Thyroid gland (tissue), 4 donors: Measurements from ENCODE around the gene PTCHD4. TPM values are rescaled to one million over a fixed set of nuclear protein-coding genes. Genes with fewer than 3 reads are reported as not detected.

Experiments used
- DNase-seq, 2 donors: peaks; one replicate each; pipeline ENCODE4 v3.0.0-alpha.2; 2019
- H3K27ac ChIP-seq, 3 donors: fragments of 200-600 bp; sonication (generic); 1 replicate in 2 of 3; 2 replicates in 1 of 3; pipeline ENCODE4 v1.5.1; 2016 to 2019; ENCODE audit warnings: mild to moderate bottlenecking in 1 of 3, moderate library complexity in 1 of 3
- H3K27me3 ChIP-seq: fragments of 200-600 bp; sonication (generic); one replicate; pipeline ENCODE4 v1.5.1; 2019
- H3K36me3 ChIP-seq, 2 donors: fragments of 200-600 bp; sonication (generic); one replicate each; pipeline ENCODE4 v1.5.1; 2016 to 2019
- H3K4me1 ChIP-seq, 2 donors: fragments of 200-600 bp; sonication (generic); one replicate each; pipeline ENCODE4 v1.5.1; 2017 to 2019
- H3K4me3 ChIP-seq, 3 donors: fragments of 200-600 bp; sonication (generic); replicated peaks in 1 of 3; 1 replicate in 2 of 3; 2 replicates in 1 of 3; pipeline ENCODE4 v1.5.1; 2016; ENCODE audit warnings: mild to moderate bottlenecking in 1 of 3
- H3K9me3 ChIP-seq: fragments of 200-600 bp; sonication (generic); one replicate; pipeline ENCODE4 v1.5.1; 2017
- CTCF ChIP-seq, 6 experiments: fragments of 200-600 bp in 3 of 6; fragments of 450-650 bp in 3 of 6; sonication (generic) in 3 of 6; IDR thresholded peaks; one replicate each; pipeline ENCODE4 v1.5.1; 2016 to 2019; ENCODE audit warnings: antibody characterized with exemption in 6 of 6, mild to moderate bottlenecking in 2 of 6, inconsistent platforms in 1 of 6, moderate library complexity in 1 of 6
- POLR2A ChIP-seq, 2 donors: fragments of 450-650 bp; IDR thresholded peaks; one replicate each; pipeline ENCODE4 v1.6.1; 2017; ENCODE audit warnings: antibody characterized with exemption in 2 of 2, mild to moderate bottlenecking in 2 of 2, moderate library complexity in 1 of 2
- WGBS, 2 donors: methylation state at CpG; one replicate each; pipeline ENCODE4 v1.1.5; 2017; 5-methylcytosine and 5-hydroxymethylcytosine counted together
- intact Hi-C: fragments of 100-400 bp; cut with DNase I; formaldehyde crosslinking; loops from one replicate; pipeline ENCODE4 v1.15.1; 2023
- total RNA-seq, 4 donors: library from RNA; depleted of rRNA; stranded (reverse); fragments of >200 nt; gene quantifications; one replicate each; pipeline ENCODE4 v1.2.3, GENCODE V29; 2016

PTCHD4 gene
- total RNA-seq, 4 donors from 2014 or later: 2.3 to 10.8 (median 3.4) TPM

- Histone ChIP-seq H3K9me3 (no peaks in the 10 kb centered on the region), H3K4me1 (no peaks in the 10 kb centered on the region), H3K27me3 (no peaks in the 10 kb centered on the region), H3K27ac (no peak overlapping the region), H3K4me3 (no peak overlapping the region), H3K36me3 (no peaks in the 10 kb centered on the region)
- intact Hi-C loops: no loop called here
- no peak for DNase-seq
- TF ChIP-seq POLR2A (IDR thresholded peaks at IDR 0.05) (no peak), CTCF (IDR thresholded peaks at IDR 0.05) (no peak)
Measured at GRCh38 chr6:48075181-48075580, 35.8 kb downstream of the PTCHD4 start.

- 63 to 74% methylated on average over 8 of the region's 8 CpGs for WGBS, 2 donors
- Histone ChIP-seq H3K36me3 (no peaks in the 10 kb centered on the region), H3K27ac (no peak overlapping the region), H3K4me3 (no peak overlapping the region), H3K27me3 (no peaks in the 10 kb centered on the region), H3K9me3 (no peaks in the 10 kb centered on the region), H3K4me1 (no peaks in the 10 kb centered on the region)
- intact Hi-C loops: no loop called here
- DNase-seq: peak in 1 of 2 donors; percentile 26
- no peak for TF ChIP-seq CTCF (IDR thresholded peaks at IDR 0.05)
- no peak for TF ChIP-seq POLR2A (IDR thresholded peaks at IDR 0.05)
Measured at GRCh38 chr6:48073976-48074767, 36.8 kb downstream of the PTCHD4 start.

GRCh38 chr6:48071833-48072232, 39.2 kb downstream of the PTCHD4 start:
- Histone ChIP-seq H3K27ac (no peak overlapping the region), H3K4me1 (peaks cover 4 to 6% of the 10 kb centered on the region in 2 donors), H3K4me3 (no peak overlapping the region), H3K27me3 (no peaks in the 10 kb centered on the region), H3K36me3 (no peaks in the 10 kb centered on the region), H3K9me3 (no peaks in the 10 kb centered on the region)
- no peak for TF ChIP-seq POLR2A (IDR thresholded peaks at IDR 0.05)
- intact Hi-C loops: no loop called here
- WGBS, 2 donors: 69 to 87% methylated on average over 3 of the region's 3 CpGs
- DNase-seq: no peak

- Histone ChIP-seq H3K36me3 (no peaks in the 10 kb centered on the region), H3K9me3 (no peaks in the 10 kb centered on the region), H3K4me3 (peak overlapping the region in 1 of 3 donors; percentile 19), H3K27ac (no peak overlapping the region), H3K27me3 (no peaks in the 10 kb centered on the region), H3K4me1 (peaks cover 4 to 6% of the 10 kb centered on the region in 2 donors)
- no peak for DNase-seq
- 24 to 35% methylated on average over 8 to 11 of the region's 11 CpGs for WGBS, 2 donors
- intact Hi-C loops: no loop called here
- TF ChIP-seq POLR2A (IDR thresholded peaks at IDR 0.05) (no peak), CTCF (IDR thresholded peaks at IDR 0.05) (no peak)
Measured at GRCh38 chr6:48069280-48069679, 41.7 kb downstream of the PTCHD4 start.

GRCh38 chr6:48068278-48069251, 42.4 kb downstream of the PTCHD4 start:
- no peak overlapping the region for H3K27ac ChIP-seq
- WGBS, 2 donors: 11 to 12% methylated on average over 17 to 27 of the region's 64 CpGs
- H3K9me3 ChIP-seq: no peaks in the 10 kb centered on the region
- no peak for TF ChIP-seq CTCF (IDR thresholded peaks at IDR 0.05)
- TF ChIP-seq POLR2A (IDR thresholded peaks at IDR 0.05): no peak
- peak; percentile 7 to 24 for DNase-seq
- H3K4me3 ChIP-seq: peak overlapping the region in 1 of 3 donors; percentile 19
- intact Hi-C loops: no loop called here
- H3K36me3 ChIP-seq: no peaks in the 10 kb centered on the region
- H3K27me3 ChIP-seq: no peaks in the 10 kb centered on the region
- peaks cover 4 to 6% of the 10 kb centered on the region in 2 donors for H3K4me1 ChIP-seq
